K562 (cell line): ENCODE measurements around the gene CDR2L. TPM values are rescaled to one million over a fixed set of nuclear protein-coding genes. Genes with fewer than 3 reads are reported as not detected.

Experiments
- ATAC-seq: fragments of 200-7000 bp; cut with Tn5 transposase; 3 replicates; pipeline ENCODE4 v1.9.1; 2020; ENCODE audit warnings: moderate library complexity
- BruUV-seq: library from RNA; stranded (reverse); fragments of 400-500 nt; replicated peaks from 2 replicates; lab custom pipeline; 2021; lab: Mats Ljungman, UMichigan
- CTCF ChIA-PET: fragments of 300-600 bp; formaldehyde crosslinking; extraction: SDS; loops from one replicate; lab custom pipeline; 2021; ENCODE audit warnings: low intra/inter-chr PET ratio; lab: Yijun Ruan, JAX
- POLR2A ChIA-PET: fragments of 300-600, 350-650 bp; sonication (Branson Sonifier 250); formaldehyde crosslinking; extraction: SDS; loops from one replicate; lab custom pipeline; 2021; ENCODE audit warnings: antibody characterized with exemption, inconsistent platforms; lab: Yijun Ruan, JAX
- DNase-seq, 4 experiments: peaks; one replicate each; pipeline versions ENCODE4 v3.0.0 to v3.0.0-alpha.2; 2011 to 2018; ENCODE audit warnings: low spot score in 3 of 4, mixed read lengths in 3 of 4; ENCODE audit errors: extremely low read depth in 1 of 4
- FAIRE-seq: peaks from 2 replicates; lab custom pipeline; 2011; peaks lifted over from hg19 to GRCh38; lab: Jason Lieb, UNC
- H2AFZ ChIP-seq: 2 replicates; pipeline ENCODE4 v1.6.0; 2011; ENCODE audit warnings: low read depth, low read length, control low read depth, inconsistent platforms
- H3K27ac ChIP-seq: fragments of 200-600 bp; 3 replicates; pipeline ENCODE4 v1.8.0; 2011; ENCODE audit warnings: low read depth, mild to moderate bottlenecking, control low read depth, inconsistent platforms, low read length, moderate library complexity, mixed read lengths; ENCODE audit errors: extremely low read depth
- H3K27me3 ChIP-seq, 2 experiments: fragments of 300-600 bp in 1 of 2; 2 replicates in 1 of 2; 3 replicates in 1 of 2; pipeline versions ENCODE4 v1.6.0 to v1.8.0; 2011; ENCODE audit warnings: inconsistent platforms in 2 of 2, low read length in 2 of 2, mild to moderate bottlenecking in 1 of 2, mixed read lengths in 1 of 2, moderate library complexity in 1 of 2; ENCODE audit not compliant: control insufficient read depth in 2 of 2, insufficient read depth in 2 of 2
- H3K36me3 ChIP-seq: fragments of 300-600 bp; 3 replicates; pipeline ENCODE4 v1.8.0; 2011; ENCODE audit warnings: mild to moderate bottlenecking, low read length, inconsistent platforms; ENCODE audit not compliant: control insufficient read depth, insufficient read depth
- H3K4me1 ChIP-seq, 2 experiments: fragments of 200-600 bp in 1 of 2; replicated peaks in 1 of 2; 2 replicates in 1 of 2; 3 replicates in 1 of 2; pipeline versions ENCODE4 v1.5.1 to v1.8.0; 2011; ENCODE audit warnings: inconsistent platforms in 2 of 2, low read length in 2 of 2, mild to moderate bottlenecking in 1 of 2, mixed read lengths in 1 of 2, moderate library complexity in 1 of 2; ENCODE audit not compliant: control insufficient read depth in 2 of 2, insufficient read depth in 2 of 2
- H3K4me2 ChIP-seq: 2 replicates; pipeline ENCODE4 v1.6.1; 2011; ENCODE audit warnings: low read length, control low read depth, inconsistent platforms, mixed read lengths; ENCODE audit not compliant: insufficient read depth
- H3K4me3 ChIP-seq: fragments of 200-600 bp; sonication (generic), shearing (Covaris generic); 2 replicates; pipeline ENCODE4 v1.5.1; 2016; ENCODE audit warnings: control low read depth, inconsistent platforms
- H3K79me2 ChIP-seq: fragments of 200-600 bp; 3 replicates; pipeline ENCODE4 v1.8.0; 2011; ENCODE audit warnings: low read length, inconsistent platforms; ENCODE audit not compliant: control insufficient read depth, insufficient read depth
- H3K9ac ChIP-seq, 2 experiments: 2 replicates each; pipeline versions ENCODE4 v1.6.0 to v1.6.1; 2011; ENCODE audit warnings: low read depth in 2 of 2, low read length in 2 of 2, control low read depth in 1 of 2, inconsistent platforms in 1 of 2, mild to moderate bottlenecking in 1 of 2, mixed read lengths in 1 of 2; ENCODE audit not compliant: insufficient read depth in 1 of 2
- H3K9me1 ChIP-seq: one replicate; pipeline ENCODE4 v1.6.0; 2011; ENCODE audit warnings: inconsistent platforms, mild to moderate bottlenecking, low read length, moderate library complexity; ENCODE audit not compliant: control insufficient read depth, insufficient read depth
- H3K9me3 ChIP-seq: replicated peaks from 2 replicates; pipeline ENCODE4 v1.5.1; 2011; ENCODE audit warnings: low read depth, low read length, inconsistent platforms; ENCODE audit not compliant: control insufficient read depth, insufficient read depth
- H4K20me1 ChIP-seq: replicated peaks from 2 replicates; pipeline ENCODE4 v1.6.1; 2011; ENCODE audit warnings: low read length, inconsistent platforms, mixed read lengths; ENCODE audit not compliant: control insufficient read depth, insufficient read depth
- FUS ChIP-seq: fragments of 200-400 bp; formaldehyde crosslinking; optimal IDR thresholded peaks from 2 replicates; pipeline ENCODE3; 2017; ENCODE audit warnings: low read depth, low read length
- KDM4B ChIP-seq, 2 experiments: fragments of 450-650 bp in 1 of 2; sonication (generic) in 1 of 2; IDR thresholded peaks; 2 replicates each; pipeline ENCODE4 v1.6.1; 2016 to 2017; ENCODE audit warnings: borderline replicate concordance in 2 of 2, antibody characterized with exemption in 1 of 2, low read depth in 1 of 2, mild to moderate bottlenecking in 1 of 2
- RFX1 ChIP-seq: fragments of 450-650 bp; IDR thresholded peaks from 2 replicates; pipeline ENCODE4 v1.6.1; 2016; ENCODE audit warnings: mild to moderate bottlenecking, moderate library complexity
- ZBTB1 ChIP-seq: sonication (generic); formaldehyde crosslinking; IDR thresholded peaks from 2 replicates; pipeline ENCODE4 v1.8.1; 2023; ENCODE audit warnings: missing genetic modification reagents, low read depth, mild to moderate bottlenecking, borderline replicate concordance
- ZNF740 ChIP-seq, 3 experiments: fragments of 200-800 bp in 1 of 3; sonication (Bioruptor generic) in 1 of 3; sonication (generic) in 1 of 3; formaldehyde crosslinking in 1 of 3; IDR thresholded peaks; 2 replicates each; pipeline versions ENCODE4 v1.6.1 to v1.8.0; 2016 to 2022; ENCODE audit warnings: mild to moderate bottlenecking in 2 of 3, missing compliant biosample characterization in 2 of 3, missing genetic modification characterization in 2 of 3, missing genetic modification reagents in 1 of 3
- WGBS: fragments of 100-300 bp; shearing (Covaris generic); methylation state at CpG from one replicate; pipeline ENCODE4 v1.1.6; 2016; ENCODE audit warnings: low coverage, mixed read lengths; ENCODE audit not compliant: insufficient coverage; ENCODE audit errors: missing lambda C conversion rate; 5-methylcytosine and 5-hydroxymethylcytosine counted together
- in situ Hi-C: fragments of 300-500 bp; cut with MboI; formaldehyde crosslinking; loops from 4 replicates; pipeline ENCODE4 v1.15.0; 2018; ENCODE audit warnings: inconsistent platforms, mixed read lengths
- intact Hi-C: fragments of 100-400 bp; cut with micrococcal nuclease; formaldehyde crosslinking; loops from 2 replicates; pipeline ENCODE4 v1.14.2; 2022
- polyA plus RNA-seq, 8 experiments: library from polyadenylated mRNA; depleted of rRNA in 4 of 8; stranded (reverse) in 5 of 8; unstranded in 3 of 8; fragments of >200 nt; fragmentation: Nextera tagmentation in 2 of 8; fragmentation: Illumina TruSeq in 1 of 8; extraction: Ambion mirVana in 2 of 8; extraction: Trizol in 1 of 8; gene quantifications; 2 replicates each; pipeline versions ENCODE4 v1.2.1 to v1.2.3, GENCODE V29; 2011 to 2014; ENCODE audit warnings: inconsistent platforms in 1 of 8, missing spikeins in 1 of 8
- total RNA-seq, 7 experiments: library from RNA; depleted of rRNA in 6 of 7; stranded (reverse); fragments of >200 nt in 6 of 7; fragmentation: Illumina TruSeq in 2 of 7; extraction: Trizol in 2 of 7; gene quantifications; 2 replicates each; pipeline versions ENCODE4 v1.2.1 to v1.2.3, GENCODE V29; 2011 to 2021; ENCODE audit warnings: low replicate concordance in 1 of 7
- TF ChIP-seq, protein P1 (sequence below): sonication (generic); formaldehyde crosslinking; IDR thresholded peaks from 2 replicates; pipeline ENCODE4 v1.8.1; 2023; ENCODE audit warnings: mild to moderate bottlenecking, missing genetic modification reagents, moderate library complexity

The CDR2L gene
- total and polyA plus RNA-seq, 9 of the 15 experiments (the other 6 are each of a cell fraction or from before 2014, with no cell fraction given) = 2.7 to 16.0 (median 7.3) TPM

- BruUV-seq = no TSS peak
- Histone ChIP-seq H3K9me3 (no peaks in the 10 kb centered on the region), H3K9ac (peak overlapping the region in 1 of 2 experiments; percentile 4; a peak in 1 of 4 replicates), H3K4me2 (no peak overlapping the region), H3K27ac (no peak overlapping the region), H3K9me1 (no peaks in the 10 kb centered on the region), H4K20me1 (no peaks in the 10 kb centered on the region), H3K4me3 (no peak overlapping the region), H3K4me1 (peaks cover 8 to 33% of the 10 kb centered on the region in 2 experiments; a peak in 4 of 5 replicates), H3K27me3 (no peaks in the 10 kb centered on the region), H3K36me3 (no peaks in the 10 kb centered on the region), H2AFZ (no peak overlapping the region), H3K79me2 (no peaks in the 10 kb centered on the region)
- DNase-seq (no peak), ATAC-seq (no peak), FAIRE-seq (no peak)
- ChIA-PET CTCF (interaction anchor here (0.9 kb wide), 1 partner anchor 237 kb away, joined by 4 read pairs; no protein-coding TSS in a partner anchor), POLR2A (interaction anchor here (0.6 to 2.3 kb wide), 3 partner anchors 46 to 218 kb away, joined by 3 to 7 read pairs (median 3); no protein-coding TSS in a partner anchor)
- 53% methylated on average over 14 of the region's 14 CpGs for WGBS
- TF ChIP-seq KDM4B (IDR thresholded peaks at IDR 0.05; ENCODE audit: borderline replicate concordance in 2 of 2, low read depth in 1 of 2) (no peak), ZNF740 (CRISPR knock-in tag; IDR thresholded peaks at IDR 0.05) (no peak), ZNF740 (tag; IDR thresholded peaks at IDR 0.05) (no peak), ZBTB1 (CRISPR knock-in tag) (no peak), RFX1 (no peak), FUS (no peak)
- TF ChIP-seq, protein P1, sequence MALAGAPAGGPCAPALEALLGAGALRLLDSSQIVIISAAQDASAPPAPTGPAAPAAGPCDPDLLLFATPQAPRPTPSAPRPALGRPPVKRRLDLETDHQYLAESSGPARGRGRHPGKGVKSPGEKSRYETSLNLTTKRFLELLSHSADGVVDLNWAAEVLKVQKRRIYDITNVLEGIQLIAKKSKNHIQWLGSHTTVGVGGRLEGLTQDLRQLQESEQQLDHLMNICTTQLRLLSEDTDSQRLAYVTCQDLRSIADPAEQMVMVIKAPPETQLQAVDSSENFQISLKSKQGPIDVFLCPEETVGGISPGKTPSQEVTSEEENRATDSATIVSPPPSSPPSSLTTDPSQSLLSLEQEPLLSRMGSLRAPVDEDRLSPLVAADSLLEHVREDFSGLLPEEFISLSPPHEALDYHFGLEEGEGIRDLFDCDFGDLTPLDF = no peak
- intact Hi-C loops (loop anchor here (5.0 kb wide), 1 partner anchor 147 kb away; no protein-coding TSS in a partner anchor), in situ Hi-C loops (loop anchor here (5.0 kb wide), 1 partner anchor 147 kb away; no protein-coding TSS in a partner anchor)
These were observed 22.3 kb upstream of the CDR2L start for GRCh38 chr17:74964988-74965622.
